Stimulated activated CD8-positive, alpha-beta memory T cell treated with anti-CD3 and anti-CD28 coated beads, Interleukin-12 subunit alpha, Interleukin-12 subunit beta, amount 100 ng/mL, for 24 hours (primary cell): Measurements from ENCODE around the gene KIF20A.
"Not testable (repeated sequence)": the region's sequence is repeated elsewhere in the genome, so short reads cannot be mapped to it uniquely, and the experiment has no call there.

Source experiments
- DNase-seq: peaks from one replicate; pipeline ENCODE4 v3.0.0-alpha.2; 2020; ENCODE audit errors: extremely low read depth

The KIF20A gene

GRCh38 chr5:138178516-138179276, at the start of gene KIF20A, which contains the start of gene BRD8:
TSS of gene KIF20A (plus strand) at chr5:138179112. CDS start at chr5:138179681, 569 bp downstream.
TSS of gene BRD8 (minus strand) at chr5:138178630. CDS start at chr5:138178614, 16 bp downstream.
- DNase-seq = peak; percentile 71

DNA sequence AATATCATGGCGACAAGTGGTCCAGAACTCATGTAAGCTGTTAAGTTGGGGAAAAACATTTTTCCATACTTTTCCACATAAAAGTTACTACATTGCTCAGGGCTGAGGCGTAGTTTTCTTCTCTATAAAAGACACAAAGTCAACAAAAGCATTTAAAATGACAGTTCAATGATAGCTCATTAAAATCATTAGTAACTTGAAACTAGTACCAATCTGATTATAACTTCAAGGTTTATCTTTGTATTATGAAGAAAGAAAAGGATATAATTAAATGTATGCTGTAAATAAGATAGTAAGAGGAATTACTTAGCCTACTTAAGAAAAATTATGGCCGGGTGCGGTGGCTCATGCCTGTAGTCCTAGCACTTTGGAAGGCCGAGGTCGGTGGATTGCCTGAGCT, 49.6 kb upstream of the KIF20A start:
- no peak for DNase-seq

DNA sequence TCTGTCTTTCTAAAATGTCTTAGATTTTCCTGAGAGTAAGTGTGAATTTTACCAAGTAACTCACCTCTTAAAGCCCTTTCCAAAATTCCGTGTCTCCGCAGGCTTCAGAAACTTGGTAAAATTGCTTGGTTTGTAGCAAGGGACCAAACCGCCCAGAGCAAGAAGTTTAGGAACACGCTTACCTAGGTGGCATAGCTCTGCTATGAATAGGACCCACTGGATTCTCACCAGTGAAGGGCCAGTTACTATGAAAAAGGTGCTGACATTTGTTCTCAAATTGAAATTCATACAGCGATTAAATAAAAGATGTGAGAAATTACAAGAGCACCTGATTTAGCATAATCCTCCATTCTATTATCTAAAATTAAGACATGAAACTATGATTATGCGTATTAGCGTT, 46.4 kb upstream of the KIF20A start:
- no peak for DNase-seq

DNA sequence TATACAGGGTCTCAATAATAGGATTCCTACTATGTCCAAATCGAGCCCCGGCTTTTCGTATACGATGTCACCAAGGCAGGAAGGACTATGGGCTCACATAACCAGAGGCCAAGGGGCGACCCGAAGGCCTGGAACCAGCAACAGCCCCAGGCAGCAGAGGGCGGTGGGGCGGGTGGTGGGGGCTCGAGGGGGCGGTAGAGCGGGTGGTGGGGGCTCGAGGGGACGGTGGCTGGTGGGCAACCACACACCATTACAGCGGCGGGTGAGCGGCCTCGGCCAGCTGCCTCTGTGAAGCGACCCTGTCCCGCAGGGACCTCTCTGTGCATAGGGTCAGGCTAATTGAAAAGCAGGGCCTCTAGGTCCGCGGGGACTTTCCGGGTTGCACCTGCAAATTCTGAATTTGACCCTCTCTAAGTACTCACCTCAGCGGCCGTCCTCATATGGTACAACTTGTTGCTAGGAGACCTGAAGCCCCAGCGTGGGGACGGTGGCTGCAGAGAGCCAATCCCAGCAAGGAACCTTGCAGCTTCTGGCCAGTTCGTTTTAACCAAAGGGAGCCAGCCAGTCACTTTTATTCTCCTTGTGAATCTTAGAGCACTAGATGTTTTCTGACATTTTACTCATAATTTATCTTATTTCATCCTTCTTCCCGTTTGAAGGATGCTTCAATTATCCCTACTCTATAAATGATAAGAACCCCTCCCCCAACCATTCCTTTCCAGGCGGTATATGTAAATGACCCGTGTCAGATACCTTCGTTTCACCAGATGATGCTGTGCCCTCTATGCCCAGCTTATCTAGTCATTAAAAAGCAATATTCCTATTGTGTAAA, 39.7 kb upstream of the KIF20A start, which contains the start of gene NME5:
Gene NME5 (minus strand): TSS at position 480 of the 832 bp plus-strand sequence. CDS start 648 bp downstream, outside the sequence.
- DNase-seq = no peak

DNA sequence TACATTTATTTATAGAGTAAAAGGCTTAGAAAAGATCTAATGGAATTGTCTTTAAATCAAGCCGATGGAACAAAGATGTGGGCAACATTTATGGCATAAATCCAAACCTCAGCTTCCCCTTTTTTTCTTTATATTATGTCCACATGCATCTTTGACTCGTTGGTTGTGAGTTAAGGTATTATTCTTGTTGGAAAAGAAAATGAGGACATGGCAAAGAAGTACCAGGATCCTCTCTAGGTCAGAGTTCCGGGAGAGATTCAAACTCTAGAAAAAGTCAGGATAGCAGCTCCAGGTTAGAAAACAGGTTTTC, 39.2 kb upstream of the KIF20A start:
- no peak for DNase-seq

DNA sequence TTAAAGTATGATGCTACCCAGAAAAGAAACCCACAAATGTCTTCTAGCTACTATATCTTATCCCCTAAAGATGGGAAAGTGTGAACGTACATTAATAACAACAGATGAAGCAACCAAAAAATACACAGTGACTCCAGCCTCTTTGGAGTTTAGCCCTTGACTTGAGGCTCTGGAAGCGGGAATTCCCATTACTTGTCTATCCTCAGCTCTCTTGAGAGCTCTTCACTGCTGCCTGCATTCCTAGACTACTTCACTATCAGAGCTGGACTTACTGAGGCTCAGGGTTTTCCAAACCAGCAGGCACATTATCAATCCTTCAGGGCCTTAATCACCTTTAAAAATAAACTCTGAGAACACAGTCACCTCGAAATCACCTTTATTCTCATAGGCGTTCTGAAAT, 38.6 kb upstream of the KIF20A start:
- DNase-seq = no peak

GRCh38 chr5:138141734-138142133, 37.2 kb upstream of the KIF20A start:
- no peak for DNase-seq

DNA sequence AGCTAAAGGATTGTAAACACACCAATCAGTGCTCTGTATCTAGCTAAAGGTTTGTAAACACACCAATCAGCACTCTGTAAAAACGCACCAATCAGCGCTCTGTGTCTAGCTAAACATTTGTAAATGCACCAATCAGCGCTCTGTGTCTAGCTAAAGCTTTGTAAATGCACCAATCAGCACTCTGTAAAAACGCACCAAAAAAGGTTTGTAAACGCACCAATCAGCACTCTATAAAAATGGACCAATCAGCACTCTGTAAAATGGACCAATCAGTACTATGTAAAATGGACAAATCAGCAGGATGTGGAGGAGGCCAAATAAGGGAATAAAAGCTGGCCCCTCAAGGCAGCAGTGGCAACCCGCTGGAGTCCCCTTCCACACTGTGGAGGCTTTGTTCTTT, 35.3 kb upstream of the KIF20A start:
- DNase-seq = not testable (repeated sequence)

DNA sequence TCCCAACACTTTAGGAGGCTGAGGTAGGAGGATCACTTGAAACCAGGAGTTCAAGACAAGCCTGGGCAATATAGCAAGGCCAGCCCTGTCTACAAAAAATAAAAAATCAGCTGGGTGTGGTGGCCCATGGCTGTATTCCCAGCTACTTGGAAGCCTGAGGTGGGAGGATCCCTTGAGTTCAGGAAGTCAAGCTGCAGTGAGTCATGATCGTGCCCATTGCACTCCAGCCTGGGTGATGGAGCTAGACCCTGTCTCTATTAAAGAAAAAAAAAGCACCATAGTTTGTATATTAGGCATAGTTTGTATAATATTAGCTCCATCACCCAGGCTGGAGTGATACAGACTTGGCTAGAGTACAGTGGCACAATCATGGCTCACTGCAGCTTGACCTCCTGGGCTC, 30.1 kb upstream of the KIF20A start:
- no peak for DNase-seq

DNA sequence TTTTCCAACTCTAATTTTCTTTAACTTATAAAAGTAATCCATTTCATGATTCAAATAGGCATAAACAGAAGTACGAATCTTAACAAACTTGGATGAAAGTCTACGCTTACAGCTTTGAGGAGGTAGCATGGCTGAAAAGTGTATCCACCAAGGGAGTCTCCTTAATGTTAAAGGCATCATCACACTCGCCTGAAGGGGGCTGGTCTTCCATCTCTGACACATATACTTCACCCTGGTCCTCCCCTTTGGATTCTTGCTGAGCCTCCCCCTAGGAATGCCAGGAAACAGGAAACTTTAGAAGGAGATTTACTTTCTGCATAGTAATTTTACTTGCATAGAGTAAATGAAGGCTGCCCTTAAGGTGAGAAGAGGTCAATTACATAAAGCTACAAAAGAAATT, 29.4 kb upstream of the KIF20A start:
- no peak for DNase-seq

- not testable (repeated sequence) for DNase-seq
Measured at GRCh38 chr5:138155977-138156376, 22.9 kb upstream of the KIF20A start.

GRCh38 chr5:138157626-138158025, 21.3 kb upstream of the KIF20A start:
- DNase-seq = no peak

DNA sequence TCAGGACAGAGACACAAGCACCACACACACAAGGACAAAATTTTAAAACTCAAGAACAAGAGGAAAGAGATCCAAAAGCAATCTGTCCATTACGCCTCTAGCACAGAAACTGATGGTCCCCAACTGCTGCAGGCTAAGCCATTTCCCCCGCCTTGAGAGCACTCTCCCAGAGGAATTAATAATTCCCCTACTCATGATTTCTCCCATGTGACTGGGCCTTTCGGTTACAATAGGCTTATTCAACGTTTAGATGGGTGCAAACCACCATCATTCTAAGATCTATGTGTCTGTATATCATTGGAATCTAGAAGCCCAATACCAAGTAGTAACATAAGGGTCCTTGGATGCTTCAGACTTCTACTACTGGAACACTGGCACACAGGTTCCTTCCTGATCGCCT, 19.2 kb upstream of the KIF20A start:
- no peak for DNase-seq

- no peak for DNase-seq
Measured at GRCh38 chr5:138160706-138161105, 18.2 kb upstream of the KIF20A start.

DNA sequence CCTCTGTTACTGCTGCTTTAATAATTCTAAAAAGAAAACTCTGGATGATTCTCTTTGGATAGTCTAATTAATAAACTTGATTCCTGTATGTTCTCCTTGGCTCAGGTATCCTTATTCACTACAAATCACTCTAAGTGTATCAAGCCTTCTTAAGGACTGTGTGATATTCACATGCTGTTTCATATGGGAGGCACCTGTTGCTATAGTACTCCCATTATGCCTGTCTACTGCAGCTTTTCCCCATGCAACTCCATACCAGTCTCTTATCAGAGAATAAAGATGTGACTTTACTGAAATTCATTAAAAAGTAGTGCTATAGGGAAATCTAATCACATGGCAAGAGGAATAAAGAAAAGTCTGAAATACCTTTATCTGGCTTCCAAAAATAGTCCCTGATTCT, 15.2 kb upstream of the KIF20A start:
- no peak for DNase-seq

GRCh38 chr5:138169124-138169523, 9.8 kb upstream of the KIF20A start:
- no peak for DNase-seq

- no peak for DNase-seq
Measured at GRCh38 chr5:138170299-138170698, 8.6 kb upstream of the KIF20A start.

DNA sequence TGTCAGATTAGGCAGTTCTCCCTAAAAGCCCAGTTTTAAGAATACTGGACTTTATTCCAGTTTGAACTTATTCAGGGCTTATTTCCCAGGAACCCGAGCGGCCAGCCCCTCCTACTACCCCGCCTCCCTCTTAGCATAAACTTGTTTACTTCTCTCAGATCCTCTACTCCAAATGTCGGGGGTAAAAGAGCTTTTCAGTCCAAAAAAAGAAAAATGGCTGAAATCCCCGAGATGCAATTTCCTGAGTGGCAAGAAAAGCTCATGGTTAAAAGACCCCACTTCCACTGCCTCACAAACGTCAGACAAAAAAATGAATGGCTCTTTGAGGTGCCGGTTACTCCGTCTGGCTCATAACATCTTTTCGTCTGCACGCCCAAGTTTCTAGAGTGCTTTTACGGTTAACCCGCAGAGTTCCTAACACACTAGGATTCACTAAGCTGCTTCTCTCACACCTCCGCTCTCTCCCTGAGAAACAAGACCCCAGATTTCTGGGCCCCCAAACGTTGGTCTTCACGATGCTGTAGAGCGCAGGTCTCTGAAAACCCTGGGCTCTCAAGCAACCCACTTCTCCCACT, 884 bp upstream of the KIF20A start:
- no peak for DNase-seq

- no peak for DNase-seq
Measured at GRCh38 chr5:138179277-138179857, 455 bp downstream of the KIF20A start.

DNA sequence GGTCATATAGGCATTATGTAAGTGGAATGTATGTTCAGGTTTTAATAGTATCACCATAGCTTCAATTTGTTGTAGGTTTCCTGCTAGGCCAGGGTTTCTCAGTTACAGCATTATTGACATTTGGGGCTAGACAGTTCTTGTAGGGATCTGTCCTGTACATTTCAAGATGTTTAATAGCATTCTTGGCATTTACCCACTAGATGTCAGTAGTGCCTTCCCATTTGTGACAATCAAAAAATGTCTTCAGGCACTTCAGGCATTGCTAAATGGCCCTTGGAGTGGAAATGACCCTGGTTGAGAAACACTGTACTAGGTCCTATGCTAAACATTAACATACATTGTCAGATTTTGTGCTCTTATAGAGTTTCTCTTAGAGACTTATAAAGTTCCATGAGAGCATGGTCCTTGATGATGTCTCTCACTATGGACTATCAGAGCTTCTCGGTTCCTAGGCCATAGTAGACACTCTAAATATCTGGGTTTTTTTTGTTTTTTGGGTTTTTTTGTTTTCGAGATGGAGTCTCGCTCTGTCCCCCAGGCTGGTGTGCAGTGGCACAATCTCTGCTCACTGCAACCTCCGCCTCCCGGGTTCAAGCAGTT, 1.4 kb downstream of the KIF20A start:
- no peak for DNase-seq

- DNase-seq = no peak
Measured at GRCh38 chr5:138180841-138181240, 1.9 kb downstream of the KIF20A start.

DNA sequence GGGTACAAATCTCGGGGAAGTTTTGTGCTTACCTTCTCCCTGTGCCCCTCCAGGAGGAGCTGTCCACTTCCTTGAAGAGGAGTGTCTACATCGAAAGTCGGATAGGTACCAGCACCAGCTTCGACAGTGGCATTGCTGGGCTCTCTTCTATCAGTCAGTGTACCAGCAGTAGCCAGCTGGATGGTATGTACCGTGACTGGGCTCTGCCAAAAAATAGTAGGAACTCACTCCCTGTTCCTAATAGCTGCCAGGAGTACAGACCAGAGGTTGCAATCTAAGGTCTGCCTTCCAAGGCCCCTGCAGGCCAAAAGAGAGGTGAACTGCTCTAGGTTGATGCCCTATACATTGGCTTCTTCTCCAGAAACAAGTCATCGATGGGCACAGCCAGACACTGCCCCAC, 3.9 kb downstream of the KIF20A start:
- DNase-seq = no peak
